Left renal cortex interstitium (tissue), 4 donors: Measurements from ENCODE around the gene TTYH3. TPM values are rescaled to one million over a fixed set of nuclear protein-coding genes. Genes with fewer than 3 reads are reported as not detected.

Experiments used
- DNase-seq, 4 donors: peaks; one replicate each; pipeline ENCODE4 v3.0.0-alpha.2; 2013; ENCODE audit warnings: low read depth in 4 of 4, low spot score in 2 of 4, missing footprints in 1 of 4
- polyA plus RNA-seq, 4 donors: library from polyadenylated mRNA; unstranded; fragments of 120-200 nt; gene quantifications; one replicate each; pipeline ENCODE4 v1.2.1, GENCODE V29; 2013; ENCODE audit not compliant: insufficient read length in 4 of 4

The TTYH3 gene
- polyA plus RNA-seq, 4 donors: 74.6 to 151 (median 127) TPM

DNA sequence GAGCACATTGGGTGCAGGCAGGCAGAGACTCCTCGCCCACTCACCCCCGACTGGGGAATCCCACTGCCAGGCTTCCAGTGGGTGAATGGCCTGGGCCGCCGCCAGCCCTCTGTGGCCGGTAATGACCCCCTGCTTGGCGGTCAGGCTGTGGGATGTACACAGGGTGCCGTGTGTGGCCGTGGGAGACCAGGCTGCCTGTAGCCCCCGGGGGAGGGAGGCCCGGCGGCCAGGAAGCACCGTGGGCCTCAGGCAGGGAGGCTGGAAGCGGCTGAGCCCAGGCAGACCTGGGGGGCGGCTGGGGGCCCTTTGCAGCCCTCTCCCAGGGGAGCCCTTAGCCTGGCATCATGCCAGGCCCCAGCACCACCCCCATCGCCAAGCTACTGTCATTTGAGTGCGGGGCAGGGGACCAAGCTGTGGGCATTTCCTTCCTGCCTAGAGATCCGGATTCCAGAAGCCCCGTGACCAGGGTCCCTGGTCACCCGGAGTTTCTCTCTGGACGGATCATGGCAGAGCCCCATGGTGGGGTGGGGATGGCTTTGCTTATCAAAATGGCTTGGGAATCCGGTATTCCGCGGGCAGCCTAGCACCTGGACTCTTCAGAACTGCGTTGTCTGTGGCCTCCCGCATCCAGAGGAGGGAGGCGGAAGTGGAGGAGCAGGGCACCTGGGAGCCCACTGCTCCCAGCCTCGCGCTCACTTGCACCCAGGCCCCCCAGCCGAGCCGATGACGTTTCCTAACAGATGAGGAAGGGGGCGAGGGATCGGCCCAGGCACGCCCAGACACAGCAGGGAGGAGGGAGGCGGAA is 1.1 kb downstream of the TTYH3 start:
- no peak for DNase-seq

DNA sequence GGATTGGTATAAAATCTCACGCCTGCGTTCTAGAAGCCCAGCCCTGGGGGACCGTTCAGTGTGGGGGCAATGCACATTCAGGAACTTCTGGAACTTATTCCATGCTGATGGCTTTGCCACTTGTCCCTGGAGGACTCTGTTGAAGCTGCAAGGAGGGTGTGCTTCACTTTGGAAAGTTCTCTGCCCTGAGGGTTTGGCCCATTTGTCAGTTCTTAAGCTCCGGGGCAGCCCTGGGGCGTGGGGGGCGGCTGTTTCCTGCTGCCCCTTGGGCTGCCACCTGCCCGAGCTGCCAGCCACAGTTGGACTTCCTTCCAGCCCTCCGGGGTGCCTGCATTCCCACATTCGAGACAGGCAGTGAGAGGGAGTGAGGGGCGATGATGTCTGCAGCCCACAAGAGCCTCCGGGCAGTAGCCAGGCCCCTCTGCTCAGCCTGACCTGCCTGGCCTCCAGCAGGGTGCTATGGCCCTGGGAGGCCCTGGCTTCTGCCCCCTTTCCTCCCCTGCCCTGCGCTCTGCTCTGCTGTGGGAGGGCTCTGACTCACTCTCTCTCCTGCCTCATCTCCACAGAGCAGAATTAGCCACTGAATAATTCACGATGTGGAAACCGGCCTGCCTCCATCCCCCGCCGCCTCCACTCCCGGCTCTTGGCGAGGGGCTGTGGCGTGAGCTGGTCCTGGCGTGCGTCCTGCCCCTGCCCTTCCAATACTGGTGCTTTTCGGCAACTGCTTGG is 1.9 kb downstream of the TTYH3 start:
- no peak for DNase-seq

DNA sequence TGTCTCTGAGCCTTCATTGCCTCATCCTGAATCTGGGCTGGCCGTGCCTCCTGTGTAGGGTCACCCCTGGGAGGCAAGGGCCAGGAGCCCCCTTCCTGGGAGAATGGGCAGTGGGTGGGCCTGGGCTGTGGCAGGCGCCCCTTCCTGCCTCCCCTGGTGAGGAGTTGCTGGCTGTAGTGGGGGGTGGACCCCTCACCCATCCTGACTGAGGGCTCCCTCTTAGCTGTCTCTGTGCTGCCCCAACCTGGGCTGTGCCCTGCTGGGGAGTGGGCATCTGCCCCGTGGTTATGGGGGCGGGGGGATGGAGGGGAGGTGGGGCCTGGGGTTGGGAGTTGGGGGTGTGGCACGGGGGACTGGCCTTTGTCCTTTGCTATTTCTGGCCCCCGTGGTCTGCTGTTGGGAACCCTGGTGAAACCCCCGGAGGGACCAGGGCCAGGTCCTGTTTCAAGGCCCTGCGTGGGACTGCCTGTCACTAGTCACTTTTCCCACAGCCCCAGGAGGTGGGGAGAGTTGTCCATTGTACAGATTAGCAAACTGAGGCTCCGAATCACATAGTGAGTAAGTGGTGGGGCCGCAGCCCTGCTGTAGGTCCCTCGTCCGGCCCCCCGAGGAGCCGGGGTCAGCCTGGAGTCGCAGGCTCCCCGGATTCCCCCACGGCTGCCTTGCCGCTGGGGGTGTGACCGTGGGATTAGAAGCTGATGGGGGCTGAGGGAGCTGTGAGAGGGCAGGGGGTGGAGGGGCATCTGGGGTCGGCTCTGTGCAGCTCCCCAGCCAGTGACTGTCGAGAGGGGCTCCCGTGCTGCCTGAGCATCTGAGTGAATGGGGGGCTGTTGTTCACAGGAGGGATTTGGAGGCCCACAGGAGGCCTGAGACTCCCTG is 2.7 kb downstream of the TTYH3 start:
- DNase-seq: no peak

- no peak for DNase-seq
These were observed 3.4 kb downstream of the TTYH3 start for GRCh38 chr7:2635148-2635668.

DNA sequence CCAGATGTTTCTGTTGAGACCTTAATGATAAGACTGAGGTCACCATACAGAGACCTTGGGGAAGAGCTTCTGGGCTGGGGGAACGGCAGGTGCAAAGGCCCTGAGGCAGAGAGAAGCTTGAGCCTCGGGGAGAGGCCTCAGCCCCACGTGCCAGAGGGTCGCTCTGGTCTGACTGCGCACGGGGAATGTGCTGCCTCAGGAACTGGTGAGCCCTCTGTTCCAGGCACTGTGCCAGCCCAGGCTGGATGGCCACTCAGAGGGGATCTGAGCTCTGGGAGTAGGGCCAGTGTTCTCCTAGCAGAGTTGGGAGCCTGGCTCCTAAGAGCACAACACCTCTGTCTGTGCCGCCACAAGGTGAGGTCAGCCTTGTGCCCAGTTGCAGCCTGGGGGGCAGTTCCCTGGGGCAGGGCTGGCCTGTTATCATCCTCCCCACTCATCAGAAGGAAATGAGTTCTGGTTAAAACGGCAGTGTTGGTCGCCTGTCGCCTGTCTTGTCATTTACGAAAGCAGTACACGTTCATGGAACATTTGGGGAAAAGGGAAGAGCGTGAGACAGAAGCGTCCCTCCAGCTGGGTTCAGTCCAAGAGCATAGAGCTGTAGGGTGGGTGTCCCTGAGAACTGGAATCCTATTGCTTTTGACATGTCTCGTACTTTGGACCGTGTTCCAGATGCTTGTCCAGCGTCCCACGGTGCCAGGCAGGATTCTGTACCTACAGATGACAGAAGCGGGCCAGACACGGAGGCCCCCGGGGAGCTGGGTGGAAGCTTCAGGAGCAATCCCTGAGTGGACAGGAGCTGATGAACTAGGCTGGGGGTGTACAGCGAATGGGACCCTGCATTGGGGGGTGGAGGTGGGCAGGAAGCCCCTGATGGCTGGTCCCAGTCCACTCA is 4.3 kb downstream of the TTYH3 start:
- DNase-seq: no peak

DNA sequence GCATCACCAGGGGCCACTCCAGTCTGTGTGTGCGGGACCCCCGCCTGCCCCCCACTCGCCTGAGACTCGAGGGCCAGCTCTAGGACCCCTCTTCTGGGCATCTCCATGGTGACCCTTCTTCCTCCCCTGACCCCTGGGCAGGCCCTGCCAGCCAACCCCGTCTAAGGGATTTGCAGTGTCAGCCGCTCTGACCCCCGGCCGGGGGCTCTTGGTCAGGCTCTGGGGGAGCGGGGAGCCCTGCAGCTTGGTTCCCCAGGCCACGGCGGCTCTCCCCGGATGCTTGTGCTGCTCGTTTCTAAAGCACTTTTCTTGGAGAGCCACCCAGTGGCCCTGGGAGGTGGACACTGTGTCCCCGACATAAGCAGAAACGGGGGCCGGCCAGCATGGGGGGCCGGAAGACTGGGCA is 5.3 kb downstream of the TTYH3 start:
- no peak for DNase-seq

GRCh38 chr7:2637505-2638223 is 5.9 kb downstream of the TTYH3 start:
- no peak for DNase-seq

- no peak for DNase-seq
These were observed 6.6 kb downstream of the TTYH3 start for GRCh38 chr7:2638224-2638991.

DNA sequence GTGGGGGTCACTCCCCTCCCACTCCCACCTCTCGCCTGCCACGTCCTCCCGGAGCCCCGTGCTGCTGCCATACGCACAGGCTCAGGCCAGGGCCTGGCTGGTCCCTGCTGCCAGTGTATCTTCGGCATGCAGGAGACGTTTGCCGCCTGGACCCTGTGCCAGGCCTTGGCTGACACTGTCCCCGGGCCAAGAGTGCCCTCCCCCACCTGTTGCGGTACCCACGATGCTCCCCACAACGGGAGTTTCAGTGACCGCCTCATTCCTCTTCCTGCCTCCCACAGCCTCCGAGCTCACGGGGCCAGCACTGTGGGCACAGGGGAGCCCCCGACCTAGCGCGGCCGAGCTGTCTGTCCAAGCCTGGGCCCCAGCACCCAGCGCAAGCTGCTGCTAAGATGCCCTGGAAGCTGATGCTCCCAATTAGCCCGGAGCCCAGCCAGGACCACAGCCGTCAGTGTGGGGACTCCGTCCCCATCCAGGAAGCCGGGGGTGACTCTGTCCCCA is 7.4 kb downstream of the TTYH3 start:
- no peak for DNase-seq

- no peak for DNase-seq
These were observed 8.1 kb downstream of the TTYH3 start for GRCh38 chr7:2639695-2640481.

- DNase-seq: no peak
These were observed 8.7 kb downstream of the TTYH3 start for GRCh38 chr7:2640482-2640830.

DNA sequence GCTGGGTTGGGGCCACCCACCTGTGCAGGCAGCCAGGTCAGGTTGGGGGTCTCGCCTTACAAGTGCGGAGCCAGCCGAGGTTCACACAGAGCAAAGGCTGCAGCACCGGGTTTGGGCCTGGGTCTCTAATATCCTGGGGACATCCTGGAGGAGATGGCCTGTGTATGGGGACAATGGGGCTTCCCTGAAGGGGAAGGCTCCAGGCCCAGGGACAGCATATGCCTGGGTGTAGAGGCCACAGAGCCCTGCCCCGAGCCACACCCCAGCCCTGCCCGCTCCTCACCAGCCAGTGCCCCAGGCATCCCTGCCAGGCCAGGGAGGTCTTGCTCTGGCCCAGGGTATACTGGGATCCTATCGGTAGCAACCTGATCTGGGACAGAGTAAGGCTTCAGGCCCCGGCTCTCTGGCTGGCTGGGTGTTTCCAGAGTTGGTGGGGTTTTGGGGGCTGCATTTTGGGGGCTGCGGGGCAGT is 9.1 kb downstream of the TTYH3 start:
- DNase-seq: no peak

DNA sequence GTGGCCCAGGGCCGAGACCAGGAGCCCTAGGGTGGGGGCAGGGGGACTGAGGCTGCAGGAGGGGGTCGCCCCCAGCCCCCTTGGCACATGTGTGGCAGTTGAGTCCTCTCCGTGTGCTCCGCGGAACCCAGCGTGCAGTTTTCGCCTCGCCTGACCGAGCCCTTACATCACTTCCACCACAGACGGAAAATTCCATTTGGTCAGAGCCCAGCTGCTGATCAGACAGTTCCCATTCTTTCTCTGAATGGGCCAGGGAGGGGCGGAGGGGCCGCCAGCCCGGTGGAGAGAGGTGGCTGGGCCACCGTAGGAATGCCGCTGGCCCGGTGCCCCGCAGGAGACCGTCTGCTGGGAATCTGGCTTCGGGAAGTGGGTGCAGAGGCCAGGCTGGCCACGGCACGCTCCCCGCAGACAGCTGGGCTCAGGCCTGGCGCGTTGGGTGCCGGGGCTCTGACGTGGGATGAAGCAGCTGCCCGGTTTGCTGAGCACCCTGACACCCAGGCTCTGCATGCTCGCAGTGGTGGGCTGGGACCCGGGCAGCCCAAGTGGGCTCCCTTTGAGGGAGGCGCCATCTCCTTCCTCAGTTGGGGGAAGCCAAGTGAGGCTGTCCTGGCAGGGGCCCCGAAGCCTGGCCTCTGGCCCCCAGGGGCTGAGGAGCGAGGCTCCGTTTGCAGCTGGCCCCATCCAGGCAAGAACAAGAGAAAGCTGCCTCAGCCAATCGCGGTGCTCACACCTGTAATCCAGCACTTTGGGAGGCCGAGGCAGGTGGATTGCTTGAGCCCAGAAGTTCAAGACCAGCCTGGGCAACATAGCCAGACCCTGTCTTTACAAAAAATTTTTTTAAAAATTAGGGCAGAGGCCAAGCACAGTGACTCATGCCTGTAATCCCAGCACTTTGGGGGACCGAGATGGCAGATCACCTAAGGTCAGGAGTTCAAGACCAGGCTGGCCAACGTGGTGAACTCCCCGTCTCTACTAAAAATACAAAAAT is 9.9 kb downstream of the TTYH3 start:
- peak; percentile 47 to 85 (median 72) for DNase-seq

GRCh38 chr7:2643386-2644219 is 11.8 kb downstream of the TTYH3 start:
- DNase-seq: no peak

DNA sequence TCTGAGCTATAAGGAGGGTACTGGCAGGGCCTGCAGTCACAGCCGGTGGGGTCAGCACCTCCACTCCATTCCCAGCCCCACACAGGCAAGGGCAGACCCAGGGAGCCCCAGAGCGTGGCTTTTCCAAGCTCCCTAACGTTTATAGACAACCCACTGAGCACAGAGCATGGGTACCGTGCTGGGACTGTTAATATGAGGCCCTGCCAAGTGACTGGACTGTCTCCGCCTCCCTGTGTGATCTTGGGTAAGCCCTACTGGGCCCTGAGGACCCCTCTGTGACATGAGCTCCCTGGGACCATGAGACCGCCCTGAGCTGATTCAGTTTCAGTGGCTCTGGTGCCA is 12.4 kb downstream of the TTYH3 start:
- DNase-seq: no peak
